ENCODE measurements around the gene RCSD1. TPM values are rescaled to one million over a fixed set of nuclear protein-coding genes. Genes with fewer than 3 reads are reported as not detected.
"Not testable (repeated sequence)": the region's sequence is repeated elsewhere in the genome, so short reads cannot be mapped to it uniquely, and the experiment has no call there.

RCSD1 gene
- polyA plus RNA-seq, 1 donor, result 7.4 TPM

- Histone ChIP-seq H3K9me3 (ENCODE audit: control insufficient read depth, low read depth, low read length) (no peaks in the 10 kb centered on the region), H3K27ac (ENCODE audit: low read length) (peak overlapping the region; percentile 86), H3K36me3 (ENCODE audit: control insufficient read depth, insufficient read depth, low read length) (no peaks in the 10 kb centered on the region), H3K4me3 (ENCODE audit: low read length) (peak overlapping the region; percentile 94), H3K27me3 (ENCODE audit: control insufficient read depth, insufficient read depth, low read length) (no peaks in the 10 kb centered on the region), H3K4me1 (ENCODE audit: control insufficient read depth, insufficient read depth, low read length) (peaks cover 14% of the 10 kb centered on the region)
- no CpG with 5 or more reads among the region's 31 CpGs for WGBS (ENCODE audit: insufficient coverage, low lambda C conversion rate)
- peak; percentile 12 to 68 for DNase-seq
Measured at GRCh38 chr1:167713330-167714081, 83.5 kb downstream of the RCSD1 start.

GRCh38 chr1:167714098-167714438 lies 84.0 kb downstream of the RCSD1 start:
- no CpG with 5 or more reads among the region's 28 CpGs for WGBS (ENCODE audit: insufficient coverage, low lambda C conversion rate)
- peak overlapping the region; percentile 94 for H3K4me3 ChIP-seq (ENCODE audit: low read length)

GRCh38 chr1:167714439-167715156 lies 84.6 kb downstream of the RCSD1 start:
- Histone ChIP-seq H3K27me3 (ENCODE audit: control insufficient read depth, insufficient read depth, low read length) (no peaks in the 10 kb centered on the region), H3K36me3 (ENCODE audit: control insufficient read depth, insufficient read depth, low read length) (no peaks in the 10 kb centered on the region), H3K9me3 (ENCODE audit: control insufficient read depth, low read depth, low read length) (no peaks in the 10 kb centered on the region), H3K4me3 (ENCODE audit: low read length) (peak overlapping the region; percentile 94), H3K4me1 (ENCODE audit: control insufficient read depth, insufficient read depth, low read length) (peaks cover 14% of the 10 kb centered on the region), H3K27ac (ENCODE audit: low read length) (peak overlapping the region; percentile 86)
- no CpG with 5 or more reads among the region's 50 CpGs for WGBS (ENCODE audit: insufficient coverage, low lambda C conversion rate)
- DNase-seq, result peak; percentile 87 to 94

More at GRCh38 chr1:167714098-167714438, 84.0 kb downstream of the RCSD1 start:
- no peaks in the 10 kb centered on the region for H3K27me3 ChIP-seq (ENCODE audit: control insufficient read depth, insufficient read depth, low read length)
- no peaks in the 10 kb centered on the region for H3K9me3 ChIP-seq (ENCODE audit: control insufficient read depth, low read depth, low read length)
- no peaks in the 10 kb centered on the region for H3K36me3 ChIP-seq (ENCODE audit: control insufficient read depth, insufficient read depth, low read length)
- peak in 1 of 2 donors; percentile 80 for DNase-seq
- peaks cover 14% of the 10 kb centered on the region for H3K4me1 ChIP-seq (ENCODE audit: control insufficient read depth, insufficient read depth, low read length)
- peak overlapping the region; percentile 86 for H3K27ac ChIP-seq (ENCODE audit: low read length)

DNA sequence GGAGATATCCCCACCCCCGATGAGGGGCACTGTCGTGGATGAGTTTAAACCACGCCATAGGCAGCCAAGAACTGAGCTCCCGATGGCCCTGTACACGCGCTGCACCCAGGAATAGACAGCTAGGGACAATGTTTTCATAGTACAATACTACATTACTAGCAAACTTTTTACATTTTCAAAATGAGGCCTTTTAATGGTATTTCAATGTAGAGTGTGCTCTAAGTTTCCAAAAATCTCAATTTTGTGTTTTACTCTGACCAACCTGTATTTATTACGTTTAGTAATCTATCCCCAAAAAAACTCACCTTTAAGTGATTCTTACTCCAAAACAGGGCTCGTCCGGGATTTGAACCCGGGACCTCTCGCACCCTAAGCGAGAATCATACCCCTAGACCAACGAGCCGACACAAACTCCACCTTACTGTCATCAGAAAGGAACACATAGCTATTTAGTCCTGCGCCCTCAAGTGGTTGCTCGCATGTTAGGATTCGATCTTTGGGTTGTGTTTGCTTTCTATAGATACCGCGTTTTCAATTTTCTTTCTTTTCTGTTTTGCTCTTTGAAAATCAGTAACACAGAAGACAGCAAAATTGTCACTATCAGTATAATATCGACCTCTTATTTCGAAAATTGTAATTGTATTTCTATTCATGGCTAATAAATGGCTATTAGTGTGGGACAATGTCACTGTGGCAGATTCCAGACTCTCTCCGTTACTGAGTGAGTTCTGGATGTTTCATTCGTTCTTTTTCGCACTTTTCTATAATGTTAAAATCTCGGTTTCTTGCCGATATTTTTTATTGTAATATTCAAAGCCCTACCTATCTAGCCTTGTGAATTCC lies 85.3 kb downstream of the RCSD1 start:
- DNase-seq, result peak; percentile 84 to 88
- Histone ChIP-seq H3K27me3 (ENCODE audit: control insufficient read depth, insufficient read depth, low read length) (no peaks in the 10 kb centered on the region), H3K27ac (ENCODE audit: low read length) (peak overlapping the region; percentile 86), H3K4me3 (ENCODE audit: low read length) (peak overlapping the region; percentile 94), H3K36me3 (ENCODE audit: control insufficient read depth, insufficient read depth, low read length) (no peaks in the 10 kb centered on the region), H3K4me1 (ENCODE audit: control insufficient read depth, insufficient read depth, low read length) (peaks cover 14% of the 10 kb centered on the region), H3K9me3 (ENCODE audit: control insufficient read depth, low read depth, low read length) (no peaks in the 10 kb centered on the region)
- WGBS (ENCODE audit: insufficient coverage, low lambda C conversion rate), result 0% methylated on average over 8 of the region's 26 CpGs

GRCh38 chr1:167716000-167716271 lies 85.9 kb downstream of the RCSD1 start:
- Histone ChIP-seq H3K27ac (ENCODE audit: low read length) (peak overlapping the region; percentile 47), H3K9me3 (ENCODE audit: control insufficient read depth, low read depth, low read length) (no peaks in the 10 kb centered on the region), H3K36me3 (ENCODE audit: control insufficient read depth, insufficient read depth, low read length) (no peaks in the 10 kb centered on the region), H3K4me3 (ENCODE audit: low read length) (peak overlapping the region; percentile 94), H3K27me3 (ENCODE audit: control insufficient read depth, insufficient read depth, low read length) (no peaks in the 10 kb centered on the region), H3K4me1 (ENCODE audit: control insufficient read depth, insufficient read depth, low read length) (peaks cover 18% of the 10 kb centered on the region)
- no peak for DNase-seq
- no CpG with 5 or more reads among the region's 4 CpGs for WGBS (ENCODE audit: insufficient coverage, low lambda C conversion rate)

DNA sequence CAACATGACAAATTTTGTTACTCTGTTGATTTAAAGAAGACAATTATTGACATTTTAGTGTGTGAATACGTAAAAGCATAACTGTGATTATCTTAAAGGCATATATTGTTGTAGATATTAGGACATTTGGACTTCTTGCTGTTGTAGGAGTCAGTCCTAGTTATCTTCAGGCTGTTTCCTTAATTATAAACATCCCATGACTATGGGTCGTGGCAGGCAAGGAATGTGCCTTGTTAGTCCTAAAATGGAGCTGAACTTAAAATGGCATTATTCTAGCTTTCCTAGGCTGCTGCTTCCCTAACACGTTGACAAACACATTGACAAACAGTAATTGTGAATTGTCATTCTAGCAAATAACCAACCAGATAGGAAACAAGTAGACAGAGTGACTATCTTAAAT lies 87.3 kb downstream of the RCSD1 start:
- H3K27me3 ChIP-seq (ENCODE audit: control insufficient read depth, insufficient read depth, low read length), result no peaks in the 10 kb centered on the region
- no peak for DNase-seq
- H3K27ac ChIP-seq (ENCODE audit: low read length), result no peak overlapping the region
- H3K4me1 ChIP-seq (ENCODE audit: control insufficient read depth, insufficient read depth, low read length), result peaks cover 12% of the 10 kb centered on the region
- no peaks in the 10 kb centered on the region for H3K9me3 ChIP-seq (ENCODE audit: control insufficient read depth, low read depth, low read length)
- H3K36me3 ChIP-seq (ENCODE audit: control insufficient read depth, insufficient read depth, low read length), result no peaks in the 10 kb centered on the region
- WGBS (ENCODE audit: insufficient coverage, low lambda C conversion rate), result 83% methylated on average over 1 of the region's 3 CpGs
- no peak overlapping the region for H3K4me3 ChIP-seq (ENCODE audit: low read length)

GRCh38 chr1:167718914-167719691 lies 89.1 kb downstream of the RCSD1 start:
- Histone ChIP-seq H3K36me3 (ENCODE audit: control insufficient read depth, insufficient read depth, low read length) (no peaks in the 10 kb centered on the region), H3K27ac (ENCODE audit: low read length) (no peak overlapping the region), H3K27me3 (ENCODE audit: control insufficient read depth, insufficient read depth, low read length) (no peaks in the 10 kb centered on the region), H3K9me3 (ENCODE audit: control insufficient read depth, low read depth, low read length) (no peaks in the 10 kb centered on the region), H3K4me3 (ENCODE audit: low read length) (no peak overlapping the region), H3K4me1 (ENCODE audit: control insufficient read depth, insufficient read depth, low read length) (peaks cover 9% of the 10 kb centered on the region)
- DNase-seq, result no peak
- WGBS (ENCODE audit: insufficient coverage, low lambda C conversion rate), result 68% methylated on average over 4 of the region's 7 CpGs

DNA sequence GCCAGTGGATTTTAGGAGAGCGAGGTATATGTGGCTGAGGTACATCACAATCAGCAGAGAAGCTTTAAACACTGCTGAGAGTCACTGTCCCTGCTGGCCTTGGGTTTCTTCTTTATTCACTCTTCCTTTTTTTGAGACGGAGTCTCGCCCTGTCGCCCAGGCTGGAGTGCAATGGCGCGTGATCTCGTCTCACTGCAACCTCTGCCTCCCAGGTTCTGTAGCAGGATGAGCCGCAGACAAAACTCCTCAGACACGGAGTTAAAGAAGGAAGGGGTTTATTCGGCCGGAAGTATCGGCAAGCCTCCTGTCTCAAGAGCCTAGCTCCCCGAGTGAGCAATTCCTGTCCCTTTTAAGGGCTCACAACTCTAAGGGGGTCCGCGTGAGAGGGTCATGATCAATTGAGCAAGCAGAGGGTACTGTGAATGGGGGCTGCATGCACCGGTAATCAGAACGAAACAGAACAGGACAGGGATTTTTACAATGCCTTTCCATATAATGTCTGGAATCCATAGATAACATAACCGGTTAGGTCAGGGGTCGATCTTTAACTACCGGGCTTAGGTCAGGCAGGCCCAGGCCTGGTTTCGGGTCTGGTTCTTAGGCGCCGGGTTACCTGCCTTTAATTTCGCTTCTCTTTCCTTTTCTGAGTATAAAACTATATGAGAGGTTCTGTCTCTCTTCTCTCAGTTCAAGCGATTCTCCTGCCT lies 89.8 kb downstream of the RCSD1 start:
- no CpG with 5 or more reads among the region's 25 CpGs for WGBS (ENCODE audit: insufficient coverage, low lambda C conversion rate)
- H3K27me3 ChIP-seq (ENCODE audit: control insufficient read depth, insufficient read depth, low read length); DNase-seq; H3K36me3 ChIP-seq (ENCODE audit: control insufficient read depth, insufficient read depth, low read length); H3K9me3 ChIP-seq (ENCODE audit: control insufficient read depth, low read depth, low read length); H3K4me3 ChIP-seq (ENCODE audit: low read length); H3K27ac ChIP-seq (ENCODE audit: low read length): not testable (repeated sequence)
- peaks cover 11% of the 10 kb centered on the region for H3K4me1 ChIP-seq (ENCODE audit: control insufficient read depth, insufficient read depth, low read length)

DNA sequence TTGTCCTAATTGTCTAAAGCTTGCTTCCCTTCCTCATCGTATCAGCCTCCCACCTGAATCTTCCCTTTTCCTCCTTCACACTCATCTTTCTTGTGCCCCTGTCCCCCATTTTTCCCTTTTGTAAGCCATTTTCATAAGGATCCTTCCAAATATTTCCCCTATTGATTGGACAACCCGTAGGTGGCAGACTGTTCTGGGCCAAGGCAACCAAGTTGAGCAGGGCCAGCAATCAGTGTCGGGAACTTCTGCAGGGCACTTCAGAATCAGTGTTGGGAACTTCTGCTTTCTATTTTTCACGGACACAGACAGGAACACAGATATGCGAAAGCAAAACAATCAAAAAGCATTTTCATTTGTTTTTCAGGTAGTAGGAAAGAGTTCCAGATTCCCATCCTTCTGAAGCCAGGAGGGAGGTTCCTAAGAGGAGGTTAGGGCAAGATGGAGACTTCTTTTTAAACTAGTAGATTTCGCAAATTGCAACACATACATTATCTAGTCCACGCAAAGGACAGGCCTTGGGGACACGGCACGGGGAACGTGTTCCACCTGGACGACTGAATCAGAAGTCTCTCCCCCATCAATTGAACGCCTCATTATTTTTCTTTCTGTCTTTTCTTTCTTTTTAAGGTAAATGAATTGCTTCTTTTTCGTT lies 91.1 kb downstream of the RCSD1 start:
- peaks cover 11% of the 10 kb centered on the region for H3K4me1 ChIP-seq (ENCODE audit: control insufficient read depth, insufficient read depth, low read length)

More for the DNA sequence above, 91.1 kb downstream of the RCSD1 start:
- WGBS (ENCODE audit: insufficient coverage, low lambda C conversion rate), result 26% methylated on average over 5 of the region's 13 CpGs
- Histone ChIP-seq H3K27me3 (ENCODE audit: control insufficient read depth, insufficient read depth, low read length) (no peaks in the 10 kb centered on the region), H3K27ac (ENCODE audit: low read length) (peak overlapping the region; percentile 79), H3K4me3 (ENCODE audit: low read length) (peak overlapping the region; percentile 74), H3K9me3 (ENCODE audit: control insufficient read depth, low read depth, low read length) (no peaks in the 10 kb centered on the region), H3K36me3 (ENCODE audit: control insufficient read depth, insufficient read depth, low read length) (no peaks in the 10 kb centered on the region)
- DNase-seq, result peak; percentile 10 to 69

Data from large intestine (tissue), 3 donors.